ENCODE measurements around the gene GXYLT1.

The GXYLT1 gene

GRCh38 chr12:42166501-42166900, 21.8 kb upstream of the GXYLT1 start:
- TF ChIP-seq, protein P1, sequence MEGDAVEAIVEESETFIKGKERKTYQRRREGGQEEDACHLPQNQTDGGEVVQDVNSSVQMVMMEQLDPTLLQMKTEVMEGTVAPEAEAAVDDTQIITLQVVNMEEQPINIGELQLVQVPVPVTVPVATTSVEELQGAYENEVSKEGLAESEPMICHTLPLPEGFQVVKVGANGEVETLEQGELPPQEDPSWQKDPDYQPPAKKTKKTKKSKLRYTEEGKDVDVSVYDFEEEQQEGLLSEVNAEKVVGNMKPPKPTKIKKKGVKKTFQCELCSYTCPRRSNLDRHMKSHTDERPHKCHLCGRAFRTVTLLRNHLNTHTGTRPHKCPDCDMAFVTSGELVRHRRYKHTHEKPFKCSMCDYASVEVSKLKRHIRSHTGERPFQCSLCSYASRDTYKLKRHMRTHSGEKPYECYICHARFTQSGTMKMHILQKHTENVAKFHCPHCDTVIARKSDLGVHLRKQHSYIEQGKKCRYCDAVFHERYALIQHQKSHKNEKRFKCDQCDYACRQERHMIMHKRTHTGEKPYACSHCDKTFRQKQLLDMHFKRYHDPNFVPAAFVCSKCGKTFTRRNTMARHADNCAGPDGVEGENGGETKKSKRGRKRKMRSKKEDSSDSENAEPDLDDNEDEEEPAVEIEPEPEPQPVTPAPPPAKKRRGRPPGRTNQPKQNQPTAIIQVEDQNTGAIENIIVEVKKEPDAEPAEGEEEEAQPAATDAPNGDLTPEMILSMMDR (IDR thresholded peaks at IDR 0.05; ENCODE audit: borderline replicate concordance, insufficient read depth, low read depth, low read length), result no peak
- no peak overlapping the region for H3K4me3 ChIP-seq (ENCODE audit: low read depth, low read length)

DNA sequence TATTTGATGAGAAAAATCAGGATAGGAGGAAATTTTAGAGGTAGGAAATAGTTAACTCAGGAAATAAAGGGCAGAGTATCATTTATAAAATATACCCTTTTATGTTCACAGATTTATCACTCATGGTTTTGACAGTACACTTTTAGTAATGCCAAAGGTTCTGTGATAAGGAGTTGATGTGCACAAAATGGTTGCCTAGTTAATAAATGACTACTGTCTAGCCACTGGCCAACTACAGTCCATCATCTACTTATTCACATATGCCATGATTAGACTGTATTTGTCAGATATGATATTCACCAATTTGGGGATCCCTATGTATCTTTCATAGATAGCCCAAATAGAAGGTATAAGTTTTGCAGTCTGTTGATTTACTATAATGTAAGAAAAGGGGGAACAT, 19.2 kb upstream of the GXYLT1 start:
- no peak overlapping the region for H3K4me3 ChIP-seq (ENCODE audit: low read depth, low read length)
- TF ChIP-seq, protein P1 (IDR thresholded peaks at IDR 0.05; ENCODE audit: borderline replicate concordance, insufficient read depth, low read depth, low read length), result no peak

DNA sequence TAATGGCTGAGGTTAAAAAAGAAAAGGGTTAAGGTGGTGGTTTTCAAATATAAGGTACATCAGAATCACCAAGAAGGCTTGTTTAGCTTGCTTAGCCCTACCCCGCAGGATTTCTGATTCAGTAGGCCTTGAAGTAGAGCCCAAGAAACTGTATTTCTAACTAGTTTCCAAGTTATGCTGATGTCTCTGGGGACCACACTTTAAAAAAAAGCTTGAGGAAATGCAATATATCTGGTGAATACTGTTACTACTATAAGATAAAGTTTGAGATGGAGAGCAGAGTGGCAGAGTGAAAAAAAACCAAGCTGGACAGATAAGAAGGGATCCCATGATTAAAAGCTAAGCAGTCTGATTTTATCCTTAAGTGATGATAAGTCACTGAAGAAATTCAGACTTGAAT, 18.3 kb upstream of the GXYLT1 start:
- no peak overlapping the region for H3K4me3 ChIP-seq (ENCODE audit: low read depth, low read length)
- TF ChIP-seq, protein P1 (IDR thresholded peaks at IDR 0.05; ENCODE audit: borderline replicate concordance, insufficient read depth, low read depth, low read length), result no peak

- TF ChIP-seq, protein P1 (IDR thresholded peaks at IDR 0.05; ENCODE audit: borderline replicate concordance, insufficient read depth, low read depth, low read length), result no peak
- H3K4me3 ChIP-seq (ENCODE audit: low read depth, low read length), result no peak overlapping the region
These were observed 17.5 kb upstream of the GXYLT1 start for GRCh38 chr12:42162193-42162592.

DNA sequence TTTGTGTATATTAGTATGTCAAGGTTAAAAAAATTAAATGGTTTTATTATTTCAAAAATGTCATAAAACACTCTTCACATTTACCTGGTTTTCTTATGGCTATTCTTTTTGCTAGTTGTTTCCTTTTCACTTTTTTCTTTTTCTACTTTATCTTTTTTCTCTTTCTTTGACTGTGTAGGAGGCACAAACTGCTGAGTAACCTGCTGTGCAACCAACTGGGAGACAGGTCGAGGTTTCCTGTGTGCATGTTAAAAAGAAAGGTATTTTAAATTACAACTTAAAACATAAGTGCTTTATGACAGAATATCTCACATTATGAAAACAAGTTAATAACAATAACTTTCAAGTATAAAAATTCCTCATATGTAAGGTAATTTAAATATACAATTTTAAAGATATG, 16.9 kb upstream of the GXYLT1 start:
- no peak overlapping the region for H3K4me3 ChIP-seq (ENCODE audit: low read depth, low read length)
- TF ChIP-seq, protein P1 (IDR thresholded peaks at IDR 0.05; ENCODE audit: borderline replicate concordance, insufficient read depth, low read depth, low read length), result no peak

DNA sequence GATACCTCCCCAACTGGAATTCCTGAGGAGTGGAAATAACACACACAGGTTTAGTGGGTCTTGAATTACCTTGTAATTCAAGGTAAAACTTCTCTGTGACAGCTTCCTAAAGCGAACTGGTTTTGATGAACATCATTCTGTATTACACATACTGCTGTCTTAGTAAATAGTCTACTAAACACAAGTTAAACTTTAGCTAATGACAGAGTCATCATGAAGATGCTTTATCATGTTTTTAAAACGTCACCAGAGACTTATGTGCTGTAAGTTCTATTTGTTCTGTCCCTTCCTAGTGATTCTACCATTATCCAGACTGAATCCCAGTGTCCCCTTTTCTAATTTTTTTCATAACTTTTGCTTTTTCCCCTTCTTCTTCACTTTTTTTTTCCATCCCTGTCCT, 11.6 kb upstream of the GXYLT1 start:
- H3K4me3 ChIP-seq (ENCODE audit: low read depth, low read length), result no peak overlapping the region
- TF ChIP-seq, protein P1 (IDR thresholded peaks at IDR 0.05; ENCODE audit: borderline replicate concordance, insufficient read depth, low read depth, low read length), result no peak

- TF ChIP-seq, protein P1 (IDR thresholded peaks at IDR 0.05; ENCODE audit: borderline replicate concordance, insufficient read depth, low read depth, low read length), result no peak
- H3K4me3 ChIP-seq (ENCODE audit: low read depth, low read length), result no peak overlapping the region
These were observed 1.0 kb upstream of the GXYLT1 start for GRCh38 chr12:42145552-42146215.
